Naive thymus-derived CD4-positive, alpha-beta T cell (primary cell): ENCODE measurements around the gene RIMBP3B. TPM values are rescaled to one million over a fixed set of nuclear protein-coding genes. Genes with fewer than 3 reads are reported as not detected.
"Not testable (repeated sequence)": the region's sequence is repeated elsewhere in the genome, so short reads cannot be mapped to it uniquely, and the experiment has no call there.

Experiments used
- ATAC-seq: fragments of 150-1000 bp; cut with Tn5 transposase; 2 replicates; pipeline ENCODE4 v1.10.0; 2021; ENCODE audit warnings: mild to moderate bottlenecking, moderate library complexity
- CTCF ChIA-PET: fragments of 350-600 bp; sonication (Branson Sonifier 250); formaldehyde crosslinking; loops from one replicate; lab custom pipeline; 2021; ENCODE audit warnings: antibody characterized with exemption; lab: Charles Lee
- POLR2A ChIA-PET: fragments of 350-600 bp; sonication (Branson Sonifier 250); formaldehyde crosslinking; loops from one replicate; lab custom pipeline; 2021; ENCODE audit warnings: antibody characterized with exemption, inconsistent platforms; lab: Charles Lee
- DNase-seq, 9 donors: peaks; one replicate each; pipeline versions ENCODE4 v3.0.0 to v3.0.0-alpha.2; 2020 to 2022; ENCODE audit warnings: mixed read lengths in 1 of 9
- H3K27ac ChIP-seq: one replicate; pipeline ENCODE4 v1.7.0; 2013; ENCODE audit warnings: mild to moderate bottlenecking, low read depth, low read length, moderate library complexity
- H3K27me3 ChIP-seq, 2 donors: one replicate each; pipeline ENCODE4 v1.7.0; 2013; ENCODE audit warnings: low read length in 2 of 2, mild to moderate bottlenecking in 2 of 2, moderate library complexity in 2 of 2; ENCODE audit not compliant: control insufficient read depth in 2 of 2, insufficient read depth in 2 of 2
- H3K36me3 ChIP-seq, 3 experiments: 1 replicate in 2 of 3; 2 replicates in 1 of 3; pipeline ENCODE4 v1.7.0; 2013; ENCODE audit warnings: low read length in 3 of 3, mild to moderate bottlenecking in 3 of 3, moderate library complexity in 1 of 3; ENCODE audit not compliant: insufficient read depth in 3 of 3, control insufficient read depth in 2 of 3
- H3K4me1 ChIP-seq, 2 donors: one replicate each; pipeline ENCODE4 v1.7.0; 2013; ENCODE audit warnings: low read length in 2 of 2, mild to moderate bottlenecking in 2 of 2, moderate library complexity in 1 of 2; ENCODE audit not compliant: control insufficient read depth in 2 of 2, insufficient read depth in 2 of 2
- H3K4me3 ChIP-seq: 2 replicates; pipeline ENCODE4 v1.7.0; 2013; ENCODE audit warnings: mild to moderate bottlenecking, low read length
- H3K9me3 ChIP-seq, 3 experiments: 1 replicate in 2 of 3; 2 replicates in 1 of 3; pipeline ENCODE4 v1.7.0; 2013; ENCODE audit warnings: low read length in 3 of 3; ENCODE audit not compliant: control insufficient read depth in 2 of 3
- H3K27ac Mint-ChIP-seq, 9 donors: one replicate each; pipeline ENCODE4 v1.8.0; 2020 to 2022; ENCODE audit warnings: mixed read lengths in 9 of 9, mild to moderate bottlenecking in 8 of 9, moderate library complexity in 5 of 9, inconsistent platforms in 2 of 9
- H3K27me3 Mint-ChIP-seq, 5 donors: one replicate each; pipeline ENCODE4 v1.8.0; 2021 to 2022; ENCODE audit warnings: mixed read lengths in 5 of 5, mild to moderate bottlenecking in 1 of 5
- H3K36me3 Mint-ChIP-seq, 5 donors: one replicate each; pipeline ENCODE4 v1.8.0; 2020 to 2022; ENCODE audit warnings: mixed read lengths in 5 of 5, mild to moderate bottlenecking in 3 of 5, inconsistent platforms in 1 of 5
- H3K4me1 Mint-ChIP-seq, 7 donors: one replicate each; pipeline ENCODE4 v1.8.0; 2020 to 2022; ENCODE audit warnings: mixed read lengths in 7 of 7, mild to moderate bottlenecking in 3 of 7, inconsistent platforms in 1 of 7
- H3K4me3 Mint-ChIP-seq, 10 donors: one replicate each; pipeline ENCODE4 v1.8.0; 2020 to 2022; ENCODE audit warnings: mild to moderate bottlenecking in 10 of 10, mixed read lengths in 10 of 10, moderate library complexity in 6 of 10, inconsistent platforms in 2 of 10
- H3K9me3 Mint-ChIP-seq, 11 donors: one replicate each; pipeline ENCODE4 v1.8.0; 2020 to 2022; ENCODE audit warnings: mixed read lengths in 11 of 11, mild to moderate bottlenecking in 4 of 11, inconsistent platforms in 1 of 11, moderate library complexity in 1 of 11
- intact Hi-C, 2 donors: fragments of 100-400 bp; cut with micrococcal nuclease; formaldehyde crosslinking; loops; one replicate each; pipeline ENCODE4 v1.15.1; 2023
- polyA plus RNA-seq, 2 donors: library from polyadenylated mRNA; unstranded; fragments of 300-500 nt; fragmentation: Illumina TruSeq; gene quantifications; one replicate each; pipeline ENCODE4 v1.2.3, GENCODE V29; 2021
- total RNA-seq, 6 experiments: library from RNA in 5 of 6; stranded (reverse) in 5 of 6; gene quantifications; 1 replicate in 5 of 6; 2 replicates in 1 of 6; pipeline ENCODE4 v1.2.3 and lab custom pipeline; 2021 to 2026

RIMBP3B gene
- total and polyA plus RNA-seq, 7 experiments from 2014 or later = 0.31 to 4.1 (median 1.1) TPM; not detected in 1

- H3K4me3 Mint-ChIP-seq, H3K9me3 Mint-ChIP-seq, DNase-seq, H3K4me1 Mint-ChIP-seq, H3K36me3 Mint-ChIP-seq, ATAC-seq, H3K36me3 ChIP-seq, H3K27ac Mint-ChIP-seq, H3K4me3 ChIP-seq, H3K4me1 ChIP-seq, H3K27me3 Mint-ChIP-seq, H3K9me3 ChIP-seq, H3K27ac ChIP-seq, CTCF ChIA-PET, POLR2A ChIA-PET, intact Hi-C loops, H3K27me3 ChIP-seq: not testable (repeated sequence)
Measured at GRCh38 chr22:21394613-21395012, 11.1 kb downstream of the RIMBP3B start.

DNA sequence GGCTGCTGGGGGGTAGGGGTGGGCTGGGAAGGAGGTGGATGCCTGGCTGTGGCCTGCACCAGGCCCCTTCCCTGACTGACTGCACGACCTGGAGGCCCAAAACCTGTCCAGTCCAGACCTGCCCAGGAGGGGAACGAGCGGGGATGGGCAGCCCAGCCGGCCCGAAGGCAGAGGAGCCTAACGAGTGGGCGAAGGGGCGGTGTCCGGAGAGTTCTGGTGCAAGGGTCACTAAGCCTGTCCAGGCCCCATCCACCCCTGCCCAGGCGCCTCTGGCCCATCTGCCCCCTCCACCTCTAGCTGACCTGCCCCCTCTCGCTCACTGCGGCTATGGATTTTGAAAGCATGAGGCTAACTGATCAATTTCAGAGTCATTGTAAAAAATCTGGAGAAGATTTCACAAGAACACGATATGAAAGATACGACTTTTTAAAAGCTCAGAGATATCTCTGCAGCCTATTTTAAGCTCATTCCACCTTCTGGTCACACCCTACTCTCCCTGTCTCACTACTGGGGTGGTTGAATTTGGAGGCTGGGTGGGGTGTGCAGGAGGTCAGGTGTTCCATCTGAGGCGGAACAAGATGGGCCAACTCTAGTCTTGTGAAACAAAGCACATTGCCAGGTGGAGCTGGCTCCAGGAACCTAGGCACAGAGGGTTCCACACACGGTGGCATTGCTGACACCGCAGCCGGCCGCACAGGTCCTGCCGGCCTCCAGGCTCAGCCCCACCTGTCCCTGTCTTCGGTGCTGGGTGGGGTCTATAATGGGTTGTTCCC is 17.8 kb downstream of the RIMBP3B start:
- H3K27me3 ChIP-seq, CTCF ChIA-PET, H3K36me3 Mint-ChIP-seq, POLR2A ChIA-PET, H3K27me3 Mint-ChIP-seq, H3K4me3 ChIP-seq, DNase-seq, H3K9me3 ChIP-seq, H3K27ac Mint-ChIP-seq, H3K4me1 Mint-ChIP-seq, H3K4me3 Mint-ChIP-seq, intact Hi-C loops, H3K27ac ChIP-seq, H3K9me3 Mint-ChIP-seq, ATAC-seq, H3K36me3 ChIP-seq, H3K4me1 ChIP-seq: not testable (repeated sequence)

- H3K9me3 Mint-ChIP-seq, H3K4me3 Mint-ChIP-seq, H3K27me3 ChIP-seq, H3K4me3 ChIP-seq, intact Hi-C loops, H3K27ac ChIP-seq, H3K4me1 Mint-ChIP-seq, CTCF ChIA-PET, H3K9me3 ChIP-seq, H3K4me1 ChIP-seq, ATAC-seq, POLR2A ChIA-PET, H3K27me3 Mint-ChIP-seq, DNase-seq, H3K27ac Mint-ChIP-seq, H3K36me3 ChIP-seq, H3K36me3 Mint-ChIP-seq: not testable (repeated sequence)
Measured at GRCh38 chr22:21402763-21403314, 19.3 kb downstream of the RIMBP3B start.

- intact Hi-C loops, H3K36me3 Mint-ChIP-seq, H3K9me3 ChIP-seq, H3K4me3 Mint-ChIP-seq, H3K27me3 ChIP-seq, H3K27me3 Mint-ChIP-seq, H3K27ac ChIP-seq, H3K4me3 ChIP-seq, CTCF ChIA-PET, H3K9me3 Mint-ChIP-seq, POLR2A ChIA-PET, H3K4me1 ChIP-seq, H3K36me3 ChIP-seq, DNase-seq, ATAC-seq, H3K4me1 Mint-ChIP-seq: not testable (repeated sequence)
- H3K27ac Mint-ChIP-seq = peak overlapping the region in 1 of 9 donors; percentile 77
Measured at GRCh38 chr22:21407139-21407538, 23.6 kb downstream of the RIMBP3B start.

DNA sequence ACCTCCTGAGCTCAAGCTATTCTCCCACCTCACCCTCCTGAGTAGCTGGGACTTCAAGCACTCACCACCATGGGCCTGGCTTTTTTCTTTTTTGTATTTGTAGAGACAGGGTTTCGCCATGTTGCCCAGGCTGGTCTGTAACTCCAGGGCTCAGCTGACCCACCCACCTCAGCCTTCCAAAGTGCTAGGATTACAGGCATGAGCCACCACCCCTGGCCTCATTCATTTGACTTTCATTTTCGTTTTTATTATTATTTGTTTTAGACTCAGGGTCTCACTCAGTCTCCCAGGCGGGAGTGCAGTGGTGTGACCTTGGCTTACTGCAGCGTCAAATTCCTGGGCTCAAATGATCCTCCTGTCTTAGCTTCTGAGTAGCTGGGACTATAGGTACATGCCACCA is 24.2 kb downstream of the RIMBP3B start:
- H3K9me3 Mint-ChIP-seq, H3K27ac ChIP-seq, H3K4me3 Mint-ChIP-seq, DNase-seq, H3K27ac Mint-ChIP-seq, H3K4me1 Mint-ChIP-seq, intact Hi-C loops, H3K36me3 Mint-ChIP-seq, ATAC-seq, H3K4me3 ChIP-seq, H3K27me3 Mint-ChIP-seq, POLR2A ChIA-PET, H3K9me3 ChIP-seq, H3K4me1 ChIP-seq, H3K27me3 ChIP-seq, CTCF ChIA-PET, H3K36me3 ChIP-seq: not testable (repeated sequence)

DNA sequence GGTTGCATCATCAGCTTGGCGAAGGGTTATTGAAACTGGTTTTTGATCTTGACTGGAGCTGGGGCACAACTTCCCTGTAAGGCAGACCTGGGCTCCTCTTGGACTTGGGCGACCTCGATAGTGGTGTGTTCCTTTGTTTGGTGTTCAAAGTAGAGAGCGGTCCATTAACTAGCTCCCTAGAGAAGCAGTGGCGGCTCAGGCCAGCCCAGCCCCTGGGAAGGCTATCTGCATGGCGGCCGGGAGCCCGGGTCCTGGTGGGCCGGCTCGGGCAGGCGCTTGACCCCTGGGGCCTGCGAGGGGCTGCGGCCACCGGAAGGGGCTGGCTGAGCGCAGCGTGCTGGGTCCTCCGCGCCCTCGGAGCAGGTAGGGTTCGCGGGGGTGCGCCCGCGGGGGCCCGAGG is 32.8 kb downstream of the RIMBP3B start:
- H3K4me3 Mint-ChIP-seq = peak overlapping the region in 1 of 10 donors; percentile 34
- CTCF ChIA-PET, H3K27me3 ChIP-seq: not testable (repeated sequence)

GRCh38 chr22:21417227-21417746 is 33.7 kb downstream of the RIMBP3B start, which contains the start of gene HIC2:
HIC2 (plus strand) TSS chr22:21417371; CDS start chr22:21442832, 25,461 bp downstream.
- intact Hi-C loops, H3K36me3 Mint-ChIP-seq, H3K4me1 Mint-ChIP-seq, H3K27me3 ChIP-seq, H3K4me1 ChIP-seq, CTCF ChIA-PET, H3K27me3 Mint-ChIP-seq, H3K9me3 ChIP-seq, H3K4me3 ChIP-seq, H3K36me3 ChIP-seq, POLR2A ChIA-PET, H3K9me3 Mint-ChIP-seq: not testable (repeated sequence)
- Mint-ChIP-seq H3K27ac (peak within 1 kb of the TSS in 1 of 9 donors; percentile 43), H3K4me3 (peak within 1 kb of the TSS in 6 of 10 donors; percentile 34 to 73 (median 51))
- H3K27ac ChIP-seq = peak within 1 kb of the TSS; percentile 41
- peak in 7 of 9 donors; percentile 16 to 57 (median 42) for DNase-seq
- peak; percentile 90 for ATAC-seq

More for the DNA sequence above, 32.8 kb downstream of the RIMBP3B start:
- H3K4me3 ChIP-seq, H3K27me3 Mint-ChIP-seq, H3K36me3 Mint-ChIP-seq, H3K9me3 Mint-ChIP-seq, H3K36me3 ChIP-seq, H3K27ac Mint-ChIP-seq, intact Hi-C loops, H3K4me1 Mint-ChIP-seq, POLR2A ChIA-PET, H3K4me1 ChIP-seq, ATAC-seq, H3K9me3 ChIP-seq: not testable (repeated sequence)
- H3K27ac ChIP-seq = peak overlapping the region; percentile 41
- DNase-seq = peak in 3 of 9 donors; percentile 9 to 15 (median 10)
